HFFc6 (cell line): ENCODE measurements around the gene TOR2A. TPM values are rescaled to one million over a fixed set of nuclear protein-coding genes. Genes with fewer than 3 reads are reported as not detected.

Experiments used
- DNase-seq: peaks from one replicate; pipeline ENCODE4 v3.0.0-alpha.2; 2018
- H3K27ac Mint-ChIP-seq: 2 replicates; pipeline ENCODE4 v1.8.0; 2020; ENCODE audit warnings: mild to moderate bottlenecking, mixed read lengths
- H3K27me3 Mint-ChIP-seq: 2 replicates; pipeline ENCODE4 v1.8.0; 2021; ENCODE audit warnings: mild to moderate bottlenecking, moderate library complexity, mixed read lengths; ENCODE audit not compliant: insufficient read depth
- H3K36me3 Mint-ChIP-seq: 2 replicates; pipeline ENCODE4 v1.8.0; 2021; ENCODE audit warnings: low read depth, mixed read lengths
- H3K4me1 Mint-ChIP-seq: 2 replicates; pipeline ENCODE4 v1.8.0; 2020; ENCODE audit warnings: low read depth, mixed read lengths
- H3K4me3 Mint-ChIP-seq: 2 replicates; pipeline ENCODE4 v1.8.0; 2020; ENCODE audit warnings: mild to moderate bottlenecking, moderate library complexity, mixed read lengths
- H3K9me3 Mint-ChIP-seq: 2 replicates; pipeline ENCODE4 v1.8.0; 2020; ENCODE audit warnings: mild to moderate bottlenecking, mixed read lengths
- CTCF ChIP-seq: fragments of 200-600 bp; sonication (generic); IDR thresholded peaks from 2 replicates; pipeline ENCODE4 v1.5.0; 2021; ENCODE audit warnings: antibody characterized with exemption, mild to moderate bottlenecking
- total RNA-seq, 6 experiments: library from RNA; stranded (reverse); fragmentation: NEBNext Ultra II Directional; extraction: Animal tissue kit (Norgen Biotek cat#: 25700); gene quantifications; 2 replicates in 1 of 6; 3 replicates in 5 of 6; pipeline ENCODE4 v1.2.3, GENCODE V29; 2021

Gene TOR2A
- total RNA-seq, 6 experiments from 2014 or later: 6.6 to 8.3 (median 8.1) TPM

- H3K4me1 Mint-ChIP-seq: no peaks in the 10 kb centered on the region
- no peaks in the 10 kb centered on the region for H3K9me3 Mint-ChIP-seq
- H3K36me3 Mint-ChIP-seq: no peaks in the 10 kb centered on the region
- no peak overlapping the region for H3K27ac Mint-ChIP-seq
- H3K4me3 Mint-ChIP-seq: no peak overlapping the region
- TF ChIP-seq CTCF: no peak
- H3K27me3 Mint-ChIP-seq: peaks cover 13% of the 10 kb centered on the region
- DNase-seq: no peak
Observed at GRCh38 chr9:127779136-127779981, 44.3 kb upstream of the TOR2A start.

GRCh38 chr9:127778280-127779135, 43.4 kb upstream of the TOR2A start, which contains the start of gene SH2D3C:
TSS of gene SH2D3C (minus strand) at chr9:127778666. CDS start at chr9:127778627, 39 bp downstream.
- no peaks in the 10 kb centered on the region for H3K4me1 Mint-ChIP-seq
- TF ChIP-seq CTCF: no peak
- H3K9me3 Mint-ChIP-seq: no peaks in the 10 kb centered on the region
- no peak within 1 kb of the TSS for H3K27ac Mint-ChIP-seq
- DNase-seq: no peak
- no peak within 1 kb of the TSS for H3K4me3 Mint-ChIP-seq
- no peaks in the 10 kb centered on the region for H3K36me3 Mint-ChIP-seq
- peaks cover 19% of the 10 kb centered on the region for H3K27me3 Mint-ChIP-seq

- Mint-ChIP-seq H3K27ac (no peak overlapping the region), H3K9me3 (no peaks in the 10 kb centered on the region), H3K36me3 (no peaks in the 10 kb centered on the region), H3K27me3 (peaks cover 21% of the 10 kb centered on the region), H3K4me1 (no peaks in the 10 kb centered on the region), H3K4me3 (no peak overlapping the region)
- TF ChIP-seq CTCF: no peak
- no peak for DNase-seq
Observed at GRCh38 chr9:127777368-127777980, 42.4 kb upstream of the TOR2A start.

- Mint-ChIP-seq H3K36me3 (no peaks in the 10 kb centered on the region), H3K9me3 (no peaks in the 10 kb centered on the region)
- DNase-seq: no peak
Observed at GRCh38 chr9:127776924-127777289, 41.8 kb upstream of the TOR2A start.

More at GRCh38 chr9:127776924-127777289, 41.8 kb upstream of the TOR2A start:
- H3K27ac Mint-ChIP-seq: no peak overlapping the region
- no peaks in the 10 kb centered on the region for H3K4me1 Mint-ChIP-seq
- H3K4me3 Mint-ChIP-seq: no peak overlapping the region
- H3K27me3 Mint-ChIP-seq: peaks cover 21% of the 10 kb centered on the region
- TF ChIP-seq CTCF: no peak
